Lung (tissue), 12 donors: Measurements from ENCODE around the gene CSNK1G1. TPM values are rescaled to one million over a fixed set of nuclear protein-coding genes. Genes with fewer than 3 reads are reported as not detected.
"Not testable (repeated sequence)": the region's sequence is repeated elsewhere in the genome, so short reads cannot be mapped to it uniquely, and the experiment has no call there.

Experiments used
- ATAC-seq: fragments of 200-7000 bp; cut with Tn5 transposase; one replicate; pipeline ENCODE4 v1.9.1; 2020; ENCODE audit warnings: moderate number of reproducible peaks; ENCODE audit not compliant: insufficient read depth, low FRiP score
- DNase-seq, 3 donors: peaks; one replicate each; pipeline ENCODE4 v3.0.0-alpha.2; 2013 to 2017
- H3K27ac ChIP-seq, 2 donors: one replicate each; pipeline ENCODE4 v1.5.1; 2013; ENCODE audit warnings: mild to moderate bottlenecking in 2 of 2, moderate library complexity in 2 of 2, control low read depth in 1 of 2, inconsistent platforms in 1 of 2, low read depth in 1 of 2, low read length in 1 of 2
- H3K27me3 ChIP-seq, 3 donors: one replicate each; pipeline ENCODE4 v1.5.1; 2013; ENCODE audit warnings: low read length in 2 of 3; ENCODE audit not compliant: control insufficient read depth in 3 of 3, insufficient read depth in 3 of 3
- H3K36me3 ChIP-seq, 4 donors: one replicate each; pipeline ENCODE4 v1.5.1; 2013; ENCODE audit warnings: low read length in 4 of 4, mild to moderate bottlenecking in 1 of 4, moderate library complexity in 1 of 4; ENCODE audit not compliant: control insufficient read depth in 4 of 4, insufficient read depth in 4 of 4
- H3K4me1 ChIP-seq, 5 donors: one replicate each; pipeline ENCODE4 v1.5.1; 2013; ENCODE audit warnings: low read length in 5 of 5, mild to moderate bottlenecking in 2 of 5, moderate library complexity in 1 of 5; ENCODE audit not compliant: control insufficient read depth in 5 of 5, insufficient read depth in 5 of 5
- H3K4me3 ChIP-seq: one replicate; pipeline ENCODE4 v1.5.1; 2013; ENCODE audit warnings: mild to moderate bottlenecking, control low read depth, moderate library complexity
- H3K9ac ChIP-seq, 2 donors: one replicate each; pipeline ENCODE4 v1.5.1; 2013; ENCODE audit warnings: low read length in 2 of 2, control low read depth in 1 of 2; ENCODE audit not compliant: insufficient read depth in 1 of 2
- H3K9me3 ChIP-seq, 4 donors: one replicate each; pipeline ENCODE4 v1.5.1; 2013; ENCODE audit warnings: low read length in 3 of 4, mild to moderate bottlenecking in 1 of 4, moderate library complexity in 1 of 4; ENCODE audit not compliant: control insufficient read depth in 4 of 4, insufficient read depth in 3 of 4
- CTCF ChIP-seq: IDR thresholded peaks from 2 replicates; pipeline ENCODE4 v1.5.1; 2012; ENCODE audit warnings: mild to moderate bottlenecking; ENCODE audit errors: control extremely low read depth, extremely low read depth
- WGBS, 2 donors: extraction: QIAGEN DNeasy Blood & Tissue Kit; methylation state at CpG; one replicate each; pipeline ENCODE4 v1.1.7; 2013; 5-methylcytosine and 5-hydroxymethylcytosine counted together
- polyA plus RNA-seq, 2 donors: library from polyadenylated mRNA; stranded (reverse); fragments of 200-250 nt; gene quantifications; one replicate each; pipeline ENCODE4 v1.2.1, GENCODE V29; 2013
- total RNA-seq, 2 donors: library from RNA; depleted of rRNA in 1 of 2; stranded (reverse); fragments of >200 nt in 1 of 2; gene quantifications; one replicate each; pipeline ENCODE4 v1.2.1, GENCODE V29; 2014 to 2021
- donor health status: control.
- donor health status: control.
- donor health status: Bipolar disorder and iron deficiency.
- donor health status: healthy.
- donor health status: DM: yes; HTN: yes; CAD: no.

The CSNK1G1 gene
- total and polyA plus RNA-seq, 4 donors: 3.0 to 50.4 (median 12.9) TPM

- no peak for ATAC-seq
These were observed 233.5 kb downstream of the CSNK1G1 start for GRCh38 chr15:64122444-64122843.

GRCh38 chr15:64121614-64122013, 234.4 kb downstream of the CSNK1G1 start:
- no peak overlapping the region for H3K27ac ChIP-seq
- peaks cover 24 to 57% (median 26%) of the 10 kb centered on the region in 4 donors for H3K36me3 ChIP-seq
- no peak overlapping the region for H3K4me3 ChIP-seq
- H3K4me1 ChIP-seq: no peaks in the 10 kb centered on the region
- ATAC-seq: no peak
- peaks cover 0 to 2% (median 0%) of the 10 kb centered on the region in 4 donors for H3K9me3 ChIP-seq
- no peak overlapping the region for H3K9ac ChIP-seq
- 89 to 91% methylated on average over 4 of the region's 4 CpGs for WGBS, 2 donors
- TF ChIP-seq CTCF: no peak
- H3K27me3 ChIP-seq: no peaks in the 10 kb centered on the region
- DNase-seq: no peak

More at GRCh38 chr15:64122444-64122843, 233.5 kb downstream of the CSNK1G1 start:
- 87 to 100% methylated on average over 1 of the region's 1 CpG for WGBS, 2 donors
- DNase-seq: no peak
- H3K27ac ChIP-seq: no peak overlapping the region
- no peak overlapping the region for H3K9ac ChIP-seq
- peaks cover 0 to 2% (median 0%) of the 10 kb centered on the region in 4 donors for H3K9me3 ChIP-seq
- H3K36me3 ChIP-seq: peaks cover 24 to 64% (median 28%) of the 10 kb centered on the region in 4 donors
- no peak overlapping the region for H3K4me3 ChIP-seq
- no peak for TF ChIP-seq CTCF
- no peaks in the 10 kb centered on the region for H3K27me3 ChIP-seq
- H3K4me1 ChIP-seq: peaks cover 0 to 4% (median 0%) of the 10 kb centered on the region in 5 donors

GRCh38 chr15:64120322-64120721, 235.7 kb downstream of the CSNK1G1 start:
- DNase-seq, ATAC-seq: not testable (repeated sequence)
- H3K36me3 ChIP-seq: peaks cover 24 to 55% (median 28%) of the 10 kb centered on the region in 4 donors

GRCh38 chr15:64117759-64118487, 238.1 kb downstream of the CSNK1G1 start:
- WGBS, 2 donors: 70 to 86% methylated on average over 5 of the region's 5 CpGs
- no peak for TF ChIP-seq CTCF
- ATAC-seq: peak; percentile 62

More at GRCh38 chr15:64120322-64120721, 235.7 kb downstream of the CSNK1G1 start:
- 97% methylated on average over 2 of the region's 2 CpGs for WGBS, 2 donors
- not testable (repeated sequence) for H3K4me3 ChIP-seq, H3K9me3 ChIP-seq, H3K27me3 ChIP-seq, H3K27ac ChIP-seq, H3K4me1 ChIP-seq, H3K9ac ChIP-seq

More at GRCh38 chr15:64117759-64118487, 238.1 kb downstream of the CSNK1G1 start:
- H3K36me3 ChIP-seq: peaks cover 14 to 58% (median 28%) of the 10 kb centered on the region in 4 donors
- no peaks in the 10 kb centered on the region for H3K9me3 ChIP-seq
- H3K27ac ChIP-seq: no peak overlapping the region
- peaks cover 0 to 3% (median 0%) of the 10 kb centered on the region in 5 donors for H3K4me1 ChIP-seq
- H3K4me3 ChIP-seq: no peak overlapping the region
- DNase-seq: peak in 1 of 3 donors; percentile 34
- H3K9ac ChIP-seq: no peak overlapping the region
- H3K27me3 ChIP-seq: no peaks in the 10 kb centered on the region
